Keratinocyte (primary cell): ENCODE results near the gene HOXB4. TPM values are rescaled to one million over a fixed set of nuclear protein-coding genes. Genes with fewer than 3 reads are reported as not detected.
A peak's percentile ranks its signal among the peaks of the same experiment; 100 is the strongest.

Experiments
- DNase-seq: peaks from one replicate; pipeline ENCODE4 v3.0.0-alpha.2; 2011; ENCODE audit warnings: low read depth, missing footprints, low spot score
- FAIRE-seq: peaks from 2 replicates; lab custom pipeline; 2011; peaks lifted over from hg19 to GRCh38; lab: Jason Lieb, UNC
- H2AFZ ChIP-seq: 2 replicates; pipeline ENCODE4 v1.6.0; 2012; ENCODE audit warnings: low read length, control low read depth, inconsistent platforms; ENCODE audit not compliant: control insufficient read depth
- H3K27ac ChIP-seq: 2 replicates; pipeline ENCODE4 v1.5.1; 2011; ENCODE audit warnings: low read length; ENCODE audit not compliant: control insufficient read depth, insufficient read depth
- H3K27me3 ChIP-seq: 3 replicates; pipeline ENCODE4 v1.6.0; 2011; ENCODE audit warnings: low read length; ENCODE audit not compliant: control insufficient read depth, insufficient read depth; ENCODE audit errors: extremely low read depth
- H3K36me3 ChIP-seq, 2 experiments: 2 replicates in 1 of 2; 3 replicates in 1 of 2; pipeline ENCODE4 v1.5.1; 2011; ENCODE audit warnings: low read length in 2 of 2, mild to moderate bottlenecking in 1 of 2; ENCODE audit not compliant: control insufficient read depth in 2 of 2, insufficient read depth in 2 of 2; ENCODE audit errors: extremely low read depth in 1 of 2
- H3K4me1 ChIP-seq: 3 replicates; pipeline ENCODE4 v1.5.1; 2011; ENCODE audit warnings: low read length; ENCODE audit not compliant: control insufficient read depth, insufficient read depth; ENCODE audit errors: extremely low read depth
- H3K4me2 ChIP-seq: 3 replicates; pipeline ENCODE4 v1.6.0; 2011; ENCODE audit warnings: low read depth, low read length; ENCODE audit not compliant: control insufficient read depth, insufficient read depth; ENCODE audit errors: extremely low read depth
- H3K4me3 ChIP-seq, 3 experiments: fragments of 200-600 bp in 1 of 3; sonication (generic) in 1 of 3; 2 replicates in 2 of 3; 3 replicates in 1 of 3; pipeline ENCODE4 v1.5.1; 2011 to 2016; ENCODE audit warnings: low read length in 3 of 3, mild to moderate bottlenecking in 3 of 3, control low read depth in 2 of 3, inconsistent platforms in 1 of 3, low read depth in 1 of 3, mixed read lengths in 1 of 3, mixed run types in 1 of 3, moderate library complexity in 1 of 3; ENCODE audit not compliant: control insufficient read depth in 2 of 3, insufficient read depth in 2 of 3; ENCODE audit errors: extremely low read depth in 1 of 3
- H3K79me2 ChIP-seq: 2 replicates; pipeline ENCODE4 v1.6.0; 2012; ENCODE audit warnings: low read length; ENCODE audit not compliant: control insufficient read depth, insufficient read depth
- H3K9ac ChIP-seq: 3 replicates; pipeline ENCODE4 v1.6.0; 2011; ENCODE audit warnings: low read length; ENCODE audit not compliant: control insufficient read depth, insufficient read depth; ENCODE audit errors: extremely low read depth
- H3K9me1 ChIP-seq: 3 replicates; pipeline ENCODE4 v1.6.0; 2011; ENCODE audit warnings: low read length; ENCODE audit not compliant: control insufficient read depth, insufficient read depth; ENCODE audit errors: extremely low read depth
- H3K9me3 ChIP-seq: 2 replicates; pipeline ENCODE4 v1.5.1; 2012; ENCODE audit warnings: low read depth, low read length; ENCODE audit not compliant: control insufficient read depth
- H4K20me1 ChIP-seq: 3 replicates; pipeline ENCODE4 v1.6.0; 2011; ENCODE audit warnings: low read length; ENCODE audit not compliant: control insufficient read depth, insufficient read depth; ENCODE audit errors: extremely low read depth
- EZH2 ChIP-seq: IDR thresholded peaks from one replicate; pipeline ENCODE4 v1.6.1; 2012; ENCODE audit warnings: inconsistent platforms, mild to moderate bottlenecking, low read length, moderate library complexity
- dilution Hi-C: fragments of 300-500 bp; cut with MboI; formaldehyde crosslinking; loops from one replicate; pipeline ENCODE4 v1.7.0; 2020; ENCODE audit warnings: low sequenced_read_pairs; ENCODE audit not compliant: extremely low pct_ligation_motif_present
- polyA plus RNA-seq, 5 experiments: library from polyadenylated mRNA; depleted of rRNA in 3 of 5; stranded (reverse) in 3 of 5; stranded (forward) in 1 of 5; unstranded in 1 of 5; fragments of >200 nt; gene quantifications; 1 replicate in 1 of 5; 2 replicates in 3 of 5; 3 replicates in 1 of 5; pipeline versions ENCODE4 v1.2.1 to v1.2.3, GENCODE V29; 2011 to 2012; ENCODE audit warnings: missing spikeins in 2 of 5, low read depth in 1 of 5, low replicate concordance in 1 of 5
- TF ChIP-seq, protein P1 (sequence below), 3 experiments: IDR thresholded peaks in 1 of 3; conservative IDR thresholded peaks in 1 of 3; optimal IDR thresholded peaks in 1 of 3; 2 replicates in 2 of 3; 3 replicates in 1 of 3; pipeline versions ENCODE3 to v1.5.1; 2011; ENCODE audit warnings: low read length in 3 of 3, mild to moderate bottlenecking in 3 of 3, moderate library complexity in 2 of 3, control low read depth in 1 of 3, inconsistent platforms in 1 of 3; ENCODE audit not compliant: insufficient read depth in 2 of 3; ENCODE audit errors: extremely low read depth in 1 of 3

The HOXB4 gene
- polyA plus RNA-seq, 1 donor (not counting 4 experiments of a cell fraction or from before 2014, with no cell fraction given), result 0.59 TPM

DNA sequence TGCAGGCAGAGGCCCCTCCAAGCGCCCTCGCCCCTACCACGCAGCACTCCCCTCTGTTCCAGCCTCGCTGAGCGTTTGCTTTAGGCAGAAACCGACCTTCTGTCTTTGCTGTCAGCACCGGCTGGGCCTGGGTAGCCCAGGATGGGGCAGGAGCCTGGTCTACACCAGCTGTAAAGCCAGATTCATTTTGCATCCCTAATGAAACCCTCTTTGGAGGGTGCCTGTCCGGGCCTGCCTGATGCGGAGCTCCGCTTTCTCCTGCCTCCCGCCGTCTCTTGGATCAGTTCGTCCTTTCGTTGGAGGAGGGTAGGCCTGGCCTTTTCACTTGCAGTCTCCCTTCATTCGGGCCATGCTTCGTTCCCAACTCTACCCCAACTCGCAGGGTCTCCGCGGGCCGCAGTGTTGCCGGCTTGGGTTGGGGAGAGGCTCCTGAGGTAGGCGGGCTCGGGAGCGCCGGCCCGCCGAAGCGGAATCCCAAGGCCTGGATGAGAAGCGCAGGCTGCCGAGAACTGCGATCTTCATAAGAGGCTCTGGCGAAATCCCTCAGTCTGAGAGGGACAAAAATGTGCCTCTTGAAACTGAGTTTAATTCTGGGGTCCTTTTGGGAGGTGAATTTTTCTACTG is 41.8 kb upstream of the HOXB4 start:
- Histone ChIP-seq H3K9me1 (peaks cover 2% of the 10 kb centered on the region), H3K27me3 (peaks cover 100% of the 10 kb centered on the region), H4K20me1 (no peaks in the 10 kb centered on the region), H3K27ac (no peak overlapping the region), H3K4me2 (no peak overlapping the region), H3K4me3 (no peak overlapping the region), H3K79me2 (no peaks in the 10 kb centered on the region), H3K36me3 (no peaks in the 10 kb centered on the region), H3K9ac (no peak overlapping the region), H3K4me1 (no peaks in the 10 kb centered on the region), H2AFZ (no peak overlapping the region), H3K9me3 (no peaks in the 10 kb centered on the region)
- FAIRE-seq (no peak), DNase-seq (no peak)
- dilution Hi-C loops, result no loop called here
- TF ChIP-seq, protein P1, sequence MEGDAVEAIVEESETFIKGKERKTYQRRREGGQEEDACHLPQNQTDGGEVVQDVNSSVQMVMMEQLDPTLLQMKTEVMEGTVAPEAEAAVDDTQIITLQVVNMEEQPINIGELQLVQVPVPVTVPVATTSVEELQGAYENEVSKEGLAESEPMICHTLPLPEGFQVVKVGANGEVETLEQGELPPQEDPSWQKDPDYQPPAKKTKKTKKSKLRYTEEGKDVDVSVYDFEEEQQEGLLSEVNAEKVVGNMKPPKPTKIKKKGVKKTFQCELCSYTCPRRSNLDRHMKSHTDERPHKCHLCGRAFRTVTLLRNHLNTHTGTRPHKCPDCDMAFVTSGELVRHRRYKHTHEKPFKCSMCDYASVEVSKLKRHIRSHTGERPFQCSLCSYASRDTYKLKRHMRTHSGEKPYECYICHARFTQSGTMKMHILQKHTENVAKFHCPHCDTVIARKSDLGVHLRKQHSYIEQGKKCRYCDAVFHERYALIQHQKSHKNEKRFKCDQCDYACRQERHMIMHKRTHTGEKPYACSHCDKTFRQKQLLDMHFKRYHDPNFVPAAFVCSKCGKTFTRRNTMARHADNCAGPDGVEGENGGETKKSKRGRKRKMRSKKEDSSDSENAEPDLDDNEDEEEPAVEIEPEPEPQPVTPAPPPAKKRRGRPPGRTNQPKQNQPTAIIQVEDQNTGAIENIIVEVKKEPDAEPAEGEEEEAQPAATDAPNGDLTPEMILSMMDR (optimal IDR thresholded peaks at IDR 0.05 in 1 of 3, IDR thresholded peaks at IDR 0.05 in 1 of 3, conservative IDR thresholded peaks at IDR 0.05 in 1 of 3; ENCODE audit: extremely low read depth in 1 of 3, insufficient read depth in 2 of 3, low read length in 3 of 3), result no peak
- peak; percentile 96 for TF ChIP-seq EZH2

DNA sequence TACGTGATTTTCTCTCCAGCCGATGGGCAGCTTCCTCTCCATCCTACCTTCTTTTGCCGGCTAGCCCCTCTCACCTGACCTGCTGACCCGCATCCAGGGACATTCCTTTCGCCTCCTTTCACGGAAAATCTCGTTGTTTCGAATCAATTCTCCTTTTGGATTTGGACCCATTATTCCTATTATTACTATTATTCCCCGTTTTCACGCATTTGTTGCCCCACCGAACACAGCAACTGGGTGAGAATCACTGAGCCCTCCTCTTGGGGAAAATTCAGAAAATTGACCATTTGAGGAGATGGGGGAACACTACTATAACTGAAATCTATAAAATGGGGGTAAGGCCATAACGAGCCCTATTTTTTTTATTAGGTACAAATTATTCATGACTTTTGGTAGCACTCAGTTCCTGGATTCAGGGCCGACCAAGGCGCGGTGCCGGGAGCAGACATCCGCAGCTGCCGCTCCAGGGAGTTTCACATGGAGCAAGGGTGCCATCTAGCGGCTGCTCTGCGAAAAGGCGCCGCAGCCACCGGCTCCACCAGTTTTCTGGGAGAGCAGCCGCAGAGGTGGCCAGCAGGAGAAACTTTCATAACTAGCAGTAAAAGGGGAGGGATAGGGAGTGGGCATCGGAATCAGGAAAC is 40.2 kb upstream of the HOXB4 start:
- DNase-seq (no peak), FAIRE-seq (no peak)
- no peaks in the 10 kb centered on the region for H3K9me3 ChIP-seq
- no peak overlapping the region for H3K27ac ChIP-seq
- H4K20me1 ChIP-seq, result no peaks in the 10 kb centered on the region
- H3K79me2 ChIP-seq, result no peaks in the 10 kb centered on the region
- no peaks in the 10 kb centered on the region for H3K36me3 ChIP-seq
- H3K27me3 ChIP-seq, result peaks cover 99% of the 10 kb centered on the region
- TF ChIP-seq EZH2, result peak; percentile 6
- TF ChIP-seq, protein P1 (optimal IDR thresholded peaks at IDR 0.05 in 1 of 3, IDR thresholded peaks at IDR 0.05 in 1 of 3, conservative IDR thresholded peaks at IDR 0.05 in 1 of 3; ENCODE audit: extremely low read depth in 1 of 3, insufficient read depth in 2 of 3, low read length in 3 of 3), result peak; percentile 87 to 92 (median 91)
- H3K9me1 ChIP-seq, result peaks cover 2% of the 10 kb centered on the region
- H3K9ac ChIP-seq, result no peak overlapping the region
- dilution Hi-C loops, result no loop called here
- H3K4me2 ChIP-seq, result no peak overlapping the region
- H3K4me1 ChIP-seq, result peaks cover 4% of the 10 kb centered on the region
- no peak overlapping the region for H2AFZ ChIP-seq
- no peak overlapping the region for H3K4me3 ChIP-seq
